HepG2 (cell line): Measurements from ENCODE around the gene STX4. TPM values are rescaled to one million over a fixed set of nuclear protein-coding genes. Genes with fewer than 3 reads are reported as not detected.

Experiments used
- AGO1 ChIP-seq: fragments of 200-400 bp; formaldehyde crosslinking; IDR thresholded peaks from 2 replicates; pipeline ENCODE4 v1.6.1; 2017; ENCODE audit warnings: mild to moderate bottlenecking, low read depth, low read length, moderate library complexity; ENCODE audit not compliant: poor library complexity, severe bottlenecking
- CBX5 ChIP-seq: sonication (generic); formaldehyde crosslinking; IDR thresholded peaks from 2 replicates; pipeline ENCODE4 v1.4.0; 2020; ENCODE audit warnings: missing genetic modification reagents, borderline replicate concordance
- CEBPB ChIP-seq: IDR thresholded peaks from 2 replicates; pipeline ENCODE4 v1.6.1; 2011; ENCODE audit warnings: low read depth, low read length, improper control_type of control experiment, borderline replicate concordance
- FOXO4 ChIP-seq: sonication (generic); formaldehyde crosslinking; conservative IDR thresholded peaks from 2 replicates; pipeline ENCODE4 v1.8.1; 2023; ENCODE audit warnings: missing genetic modification reagents
- HNRNPL ChIP-seq: fragments of 200-400 bp; formaldehyde crosslinking; IDR thresholded peaks from 2 replicates; pipeline ENCODE4 v1.6.1; 2017; ENCODE audit warnings: mild to moderate bottlenecking, low read depth, low read length
- MAFK ChIP-seq, 2 experiments: IDR thresholded peaks in 1 of 2; conservative IDR thresholded peaks in 1 of 2; 2 replicates each; pipeline ENCODE4 v1.6.1; 2011; ENCODE audit warnings: improper control_type of control experiment in 2 of 2, low read length in 2 of 2
- MYC ChIP-seq: sonication (generic); formaldehyde crosslinking; IDR thresholded peaks from 2 replicates; pipeline ENCODE4 v1.9.0; 2021; ENCODE audit warnings: missing genetic modification reagents, borderline replicate concordance
- MZF1 ChIP-seq: sonication (generic); formaldehyde crosslinking; IDR thresholded peaks from 2 replicates; pipeline ENCODE4 v1.8.1; 2023; ENCODE audit warnings: mild to moderate bottlenecking, missing genetic modification reagents, borderline replicate concordance
- NAIF1 ChIP-seq: sonication (generic); formaldehyde crosslinking; IDR thresholded peaks from 2 replicates; pipeline ENCODE4 v1.5.0; 2020; ENCODE audit warnings: mild to moderate bottlenecking, missing genetic modification reagents, borderline replicate concordance
- NCOR1 ChIP-seq: fragments of 200-600 bp; sonication (generic); IDR thresholded peaks from 2 replicates; pipeline ENCODE4 v1.7.0; 2017; ENCODE audit warnings: antibody characterized with exemption, low read length, borderline replicate concordance
- NR3C1 ChIP-seq: sonication (generic); formaldehyde crosslinking; IDR thresholded peaks from 2 replicates; pipeline ENCODE4 v1.4.0; 2020; ENCODE audit warnings: missing genetic modification reagents
- RARA ChIP-seq: IDR thresholded peaks from 2 replicates; pipeline ENCODE4 v1.6.1; 2016; ENCODE audit warnings: missing genetic modification reagents, missing compliant biosample characterization
- SNAPC5 ChIP-seq: sonication (generic); formaldehyde crosslinking; IDR thresholded peaks from 2 replicates; pipeline ENCODE4 v1.8.1; 2023; ENCODE audit warnings: mild to moderate bottlenecking, missing genetic modification reagents, borderline replicate concordance
- TERF1 ChIP-seq: sonication (generic); formaldehyde crosslinking; IDR thresholded peaks from 2 replicates; pipeline ENCODE4 v1.8.0; 2022; ENCODE audit warnings: mild to moderate bottlenecking, missing genetic modification reagents, moderate library complexity
- U2AF1 ChIP-seq: fragments of 200-400 bp; formaldehyde crosslinking; optimal IDR thresholded peaks from 2 replicates; pipeline ENCODE3; 2017; ENCODE audit warnings: mild to moderate bottlenecking, low read depth, low read length
- XRCC5 ChIP-seq: fragments of 200-400 bp; formaldehyde crosslinking; optimal IDR thresholded peaks from 2 replicates; pipeline ENCODE3; 2017; ENCODE audit warnings: mild to moderate bottlenecking, low read length
- ZBTB4 ChIP-seq: sonication (generic); formaldehyde crosslinking; IDR thresholded peaks from 2 replicates; pipeline ENCODE4 v1.4.0; 2020; ENCODE audit warnings: missing genetic modification reagents, mild to moderate bottlenecking, borderline replicate concordance
- ZNF276 ChIP-seq: sonication (generic); formaldehyde crosslinking; IDR thresholded peaks from 2 replicates; pipeline ENCODE4 v1.4.0; 2020; ENCODE audit warnings: mild to moderate bottlenecking, low read depth, missing genetic modification reagents
- ZNF292 ChIP-seq: sonication (generic); formaldehyde crosslinking; IDR thresholded peaks from 2 replicates; pipeline ENCODE4 v1.8.1; 2022; ENCODE audit warnings: mild to moderate bottlenecking, low read depth, missing genetic modification reagents, borderline replicate concordance
- ZNF530 ChIP-seq: sonication (generic); formaldehyde crosslinking; IDR thresholded peaks from 2 replicates; pipeline ENCODE4 v1.5.0; 2020; ENCODE audit warnings: low read depth, mild to moderate bottlenecking, missing genetic modification reagents
- polyA plus RNA-seq, 8 experiments: library from polyadenylated mRNA; depleted of rRNA in 3 of 8; stranded (reverse) in 7 of 8; unstranded in 1 of 8; fragments of >200 nt; fragmentation: Illumina TruSeq in 4 of 8; extraction: Trizol in 4 of 8; gene quantifications; 2 replicates each; pipeline versions ENCODE4 v1.2.1 to v1.2.3, GENCODE V29; 2011 to 2016; ENCODE audit warnings: low read depth in 4 of 8, missing spikeins in 1 of 8, mixed read lengths in 1 of 8; ENCODE audit not compliant: insufficient read depth in 1 of 8
- total RNA-seq, 5 experiments: library from RNA; depleted of rRNA; stranded (reverse); fragments of >200 nt; fragmentation: Illumina TruSeq; extraction: Trizol; gene quantifications; 2 replicates each; pipeline ENCODE4 v1.2.3, GENCODE V29; 2016; ENCODE audit warnings: low read depth in 1 of 5

STX4 gene
- total and polyA plus RNA-seq, 2 of the 13 experiments (the other 11 are each of a cell fraction or from before 2014, with no cell fraction given): 29.2 to 34.6 TPM

- peak; percentile 56 for TF ChIP-seq XRCC5
- peak; percentile 98 for TF ChIP-seq ZNF292 (CRISPR knock-in tag)
- no peak for TF ChIP-seq MZF1 (CRISPR knock-in tag)
- 0 out of 2 replicates have a peak, but pooled peaks have one; percentile 39 for TF ChIP-seq ZNF530
- TF ChIP-seq MAFK (conservative IDR thresholded peaks at IDR 0.05 in 1 of 2, IDR thresholded peaks at IDR 0.05 in 1 of 2; ENCODE audit: low read length in 2 of 2): no peak
- peak; percentile 22; the same call in 1 of the 2 replicates for TF ChIP-seq CBX5 (CRISPR knock-in tag)
- peak; percentile 84 for TF ChIP-seq NCOR1
- TF ChIP-seq HNRNPL: no peak
- TF ChIP-seq SNAPC5: no peak
- no peak for TF ChIP-seq NR3C1 (CRISPR knock-in tag)
- TF ChIP-seq ZBTB4 (CRISPR knock-in tag): 0 out of 2 replicates have a peak, but pooled peaks have one; percentile 64
- peak; percentile 86 for TF ChIP-seq RARA
- TF ChIP-seq MYC (CRISPR knock-in tag): peak; percentile 64
- 0 out of 2 replicates have a peak, but pooled peaks have one; percentile 69 for TF ChIP-seq NAIF1 (CRISPR knock-in tag)
- no peak for TF ChIP-seq U2AF1
- no peak; the same call in 1 of the 2 replicates for TF ChIP-seq ZNF276 (CRISPR knock-in tag)
- TF ChIP-seq CEBPB: no peak
- TF ChIP-seq AGO1: no peak
- no peak for TF ChIP-seq TERF1 (CRISPR knock-in tag)
- no peak for TF ChIP-seq FOXO4 (CRISPR knock-in tag)
Observed at GRCh38 chr16:30998852-30999761, 34.3 kb upstream of the STX4 start (continued).
